NCI-H128 (cell line): ENCODE results near the gene PTPN9.
A peak's percentile ranks its signal among the peaks of the same experiment; 100 is the strongest.
"Not testable (repeated sequence)": the region's sequence is repeated elsewhere in the genome, so short reads cannot be mapped to it uniquely, and the experiment has no call there.

Source experiments
- DNase-seq: peaks from one replicate; lab custom pipeline; 2025; ENCODE audit not compliant: unreplicated experiment; lab: John Stamatoyannopoulos, UW

The PTPN9 gene

GRCh38 chr15:75454471-75455378 is 124.4 kb downstream of the PTPN9 start:
- DNase-seq, result no peak

- DNase-seq, result peak; percentile 92
Measured at GRCh38 chr15:75453703-75454470, 125.2 kb downstream of the PTPN9 start.

- DNase-seq, result no peak
Measured at GRCh38 chr15:75452865-75453702, 126.0 kb downstream of the PTPN9 start.

- DNase-seq, result peak; percentile 48
Measured at GRCh38 chr15:75452364-75452864, 126.7 kb downstream of the PTPN9 start.

GRCh38 chr15:75451674-75452363 is 127.3 kb downstream of the PTPN9 start, which contains the start of gene SIN3A:
Gene SIN3A (minus strand): TSS chr15:75451690. CDS start chr15:75430375, 21,315 bp downstream.
- DNase-seq, result peak; percentile 100

GRCh38 chr15:75451202-75451673 is 127.9 kb downstream of the PTPN9 start:
- no peak for DNase-seq

GRCh38 chr15:75450307-75451201 is 128.6 kb downstream of the PTPN9 start:
- peak; percentile 77 for DNase-seq

- DNase-seq, result no peak
Measured at GRCh38 chr15:75449585-75450306, 129.4 kb downstream of the PTPN9 start.

- not testable (repeated sequence) for DNase-seq
Measured at GRCh38 chr15:75448171-75448570, 130.9 kb downstream of the PTPN9 start.

- no peak for DNase-seq
Measured at GRCh38 chr15:75446151-75446550, 133.0 kb downstream of the PTPN9 start.

- DNase-seq, result not testable (repeated sequence)
Measured at GRCh38 chr15:75445324-75445723, 133.8 kb downstream of the PTPN9 start.

GRCh38 chr15:75443972-75444453 is 135.1 kb downstream of the PTPN9 start:
- not testable (repeated sequence) for DNase-seq

GRCh38 chr15:75437721-75438120 is 141.4 kb downstream of the PTPN9 start:
- no peak for DNase-seq

GRCh38 chr15:75436881-75437280 is 142.2 kb downstream of the PTPN9 start:
- DNase-seq, result no peak

GRCh38 chr15:75431682-75432081 is 147.4 kb downstream of the PTPN9 start:
- no peak for DNase-seq

GRCh38 chr15:75431270-75431669 is 147.8 kb downstream of the PTPN9 start:
- DNase-seq, result no peak

- DNase-seq, result no peak
Measured at GRCh38 chr15:75430259-75430658, 148.9 kb downstream of the PTPN9 start.

- no peak for DNase-seq
Measured at GRCh38 chr15:75428152-75428551, 151.0 kb downstream of the PTPN9 start.
